Heart right ventricle (tissue), 16 donors: ENCODE data around the gene KCNG3. TPM values are rescaled to one million over a fixed set of nuclear protein-coding genes. Genes with fewer than 3 reads are reported as not detected.
A peak's percentile ranks its signal among the peaks of the same experiment; 100 is the strongest.

ENCODE experiments used
- ATAC-seq, 8 donors: fragments of 200-7000 bp; cut with Tn5 transposase; one replicate each; pipeline ENCODE4 v1.9.1; 2020; ENCODE audit warnings: mild to moderate bottlenecking in 8 of 8, moderate library complexity in 8 of 8, moderate number of reproducible peaks in 1 of 8
- DNase-seq, 2 donors: peaks; one replicate each; pipeline ENCODE4 v3.0.0-alpha.2; 2020
- H3K27ac ChIP-seq, 10 donors: fragments of 200-600 bp; sonication (generic) in 2 of 10; one replicate each; pipeline versions ENCODE4 v1.5.0 to v1.8.0; 2020 to 2022; ENCODE audit warnings: mild to moderate bottlenecking in 3 of 10
- H3K27me3 ChIP-seq, 7 donors: fragments of 200-600 bp; one replicate each; pipeline ENCODE4 v1.8.0; 2021 to 2022; ENCODE audit warnings: mild to moderate bottlenecking in 2 of 7
- H3K36me3 ChIP-seq, 9 donors: fragments of 200-600 bp; sonication (generic) in 1 of 9; one replicate each; pipeline versions ENCODE4 v1.5.0 to v1.8.0; 2020 to 2022; ENCODE audit warnings: mild to moderate bottlenecking in 2 of 9
- H3K4me1 ChIP-seq, 9 donors: fragments of 200-600 bp; sonication (generic) in 1 of 9; one replicate each; pipeline versions ENCODE4 v1.5.0 to v1.8.0; 2020 to 2022; ENCODE audit warnings: mild to moderate bottlenecking in 4 of 9
- H3K4me3 ChIP-seq, 10 donors: fragments of 200-600 bp; sonication (generic) in 2 of 10; one replicate each; pipeline versions ENCODE4 v1.5.0 to v1.8.0; 2020 to 2022; ENCODE audit warnings: mild to moderate bottlenecking in 7 of 10, moderate library complexity in 2 of 10
- H3K9me3 ChIP-seq, 11 donors: fragments of 200-600 bp in 10 of 11; sonication (generic) in 2 of 11; one replicate each; pipeline versions ENCODE4 v1.5.0 to v1.8.0; 2013 to 2022; ENCODE audit warnings: mild to moderate bottlenecking in 2 of 11, control low read depth in 1 of 11, moderate library complexity in 1 of 11
- CTCF ChIP-seq, 9 donors: fragments of 200-600 bp; sonication (generic) in 2 of 9; IDR thresholded peaks; one replicate each; pipeline versions ENCODE4 v1.5.0 to v1.8.0; 2021 to 2022; ENCODE audit warnings: antibody characterized with exemption in 9 of 9, mild to moderate bottlenecking in 5 of 9, moderate library complexity in 1 of 9
- WGBS, 2 donors: extraction: QIAGEN DNeasy Blood & Tissue Kit; methylation state at CpG; one replicate each; pipeline ENCODE4 v1.1.7; 2013; ENCODE audit warnings: inconsistent platforms in 1 of 2; 5-methylcytosine and 5-hydroxymethylcytosine counted together
- intact Hi-C, 10 donors: fragments of 100-400 bp; cut with DNase I; formaldehyde crosslinking; loops; one replicate each; pipeline versions ENCODE4 v1.11.1 to v1.14.2; 2022
- polyA plus RNA-seq, 2 donors: library from polyadenylated mRNA; stranded (reverse); fragments of 200-250 nt; gene quantifications; one replicate each; pipeline ENCODE4 v1.2.3, GENCODE V29; 2013
- total RNA-seq, 10 donors: library from RNA; stranded (reverse); fragmentation: NEBNext Ultra II Directional in 3 of 10; extraction: Animal tissue kit (Norgen Biotek cat#: 25700) in 3 of 10; gene quantifications; one replicate each; pipeline versions ENCODE4 v1.2.1 to v1.2.4, GENCODE V29; 2021 to 2023
- donor health status: Arrhythmogenic right ventricular cardiomyopathy.
- donor health status: ischemic (EF 13 %, LVEDD 7.1; RV severe dilation, severe dysfunction).
- donor health status: healthy with polysubstance abuse.
- donor health status: DM: no; HTN: yes; CAD: no.
- donor health status: DM: no; HTN: no; CAD: no.
- donor health status: ischemic (EF 25% LVEDD 6.9; RV normal size, moderate dysfunction).
- donor health status: ischemic (EF 25% LVEDD 5.7; RV mildly dilated, moderate dysfunction).
- donor health status: healthy.
- donor health status: DM: yes; HTN: yes; CAD: no.
- donor health status: Ischemic cardiomyopathy.
- donor health status: ischemic (EF 35%, LVEDD 5.7; RV mildly dilated, moderate dysfunction).
- donor health status: nonischemic (EF 11% LVEDD 7.7; RV severe dilation, severe dysfunction).
- donor health status: DM: yes; HTN: yes; CAD: no.
- donor health status: PGD.
- donor health status: ischemic (EF 29% LVEDD 5.4; RV normal size, mild dysfunction).
- donor health status: nonischemic (EF 23%, LVEDD 6.1; RV moderate dilation, normal function).

KCNG3 gene
- total and polyA plus RNA-seq, 12 donors, result not detected

DNA sequence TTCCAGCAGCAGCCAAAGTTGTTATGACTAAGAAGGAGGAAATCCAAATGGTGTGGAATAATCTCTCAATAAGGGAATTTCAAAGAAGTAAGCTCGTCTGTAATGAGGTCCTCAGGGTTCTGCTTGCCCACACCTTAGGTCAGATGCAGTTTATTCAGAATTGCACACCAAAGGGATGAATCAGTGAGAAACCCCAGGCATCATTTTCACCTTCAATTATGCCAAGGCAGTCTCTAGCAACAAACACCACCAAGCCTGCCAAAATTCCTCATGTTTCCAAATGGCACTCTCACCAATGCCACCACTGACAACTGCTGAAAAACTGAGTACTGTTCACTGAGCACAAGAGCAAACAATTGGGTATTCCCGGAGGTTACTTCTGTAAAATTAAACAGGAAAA, 43.6 kb downstream of the KCNG3 start:
- Histone ChIP-seq H3K9me3 (no peaks in the 10 kb centered on the region), H3K27me3 (peaks cover 0 to 6% (median 0%) of the 10 kb centered on the region in 7 donors), H3K36me3 (no peaks in the 10 kb centered on the region), H3K27ac (no peak overlapping the region), H3K4me1 (no peaks in the 10 kb centered on the region), H3K4me3 (no peak overlapping the region)
- DNase-seq (no peak), ATAC-seq (no peak)
- intact Hi-C loops, result no loop called here
- no peak for TF ChIP-seq CTCF (IDR thresholded peaks at IDR 0.05)
- WGBS, 2 donors, result 55 to 58% methylated on average over 2 of the region's 2 CpGs

DNA sequence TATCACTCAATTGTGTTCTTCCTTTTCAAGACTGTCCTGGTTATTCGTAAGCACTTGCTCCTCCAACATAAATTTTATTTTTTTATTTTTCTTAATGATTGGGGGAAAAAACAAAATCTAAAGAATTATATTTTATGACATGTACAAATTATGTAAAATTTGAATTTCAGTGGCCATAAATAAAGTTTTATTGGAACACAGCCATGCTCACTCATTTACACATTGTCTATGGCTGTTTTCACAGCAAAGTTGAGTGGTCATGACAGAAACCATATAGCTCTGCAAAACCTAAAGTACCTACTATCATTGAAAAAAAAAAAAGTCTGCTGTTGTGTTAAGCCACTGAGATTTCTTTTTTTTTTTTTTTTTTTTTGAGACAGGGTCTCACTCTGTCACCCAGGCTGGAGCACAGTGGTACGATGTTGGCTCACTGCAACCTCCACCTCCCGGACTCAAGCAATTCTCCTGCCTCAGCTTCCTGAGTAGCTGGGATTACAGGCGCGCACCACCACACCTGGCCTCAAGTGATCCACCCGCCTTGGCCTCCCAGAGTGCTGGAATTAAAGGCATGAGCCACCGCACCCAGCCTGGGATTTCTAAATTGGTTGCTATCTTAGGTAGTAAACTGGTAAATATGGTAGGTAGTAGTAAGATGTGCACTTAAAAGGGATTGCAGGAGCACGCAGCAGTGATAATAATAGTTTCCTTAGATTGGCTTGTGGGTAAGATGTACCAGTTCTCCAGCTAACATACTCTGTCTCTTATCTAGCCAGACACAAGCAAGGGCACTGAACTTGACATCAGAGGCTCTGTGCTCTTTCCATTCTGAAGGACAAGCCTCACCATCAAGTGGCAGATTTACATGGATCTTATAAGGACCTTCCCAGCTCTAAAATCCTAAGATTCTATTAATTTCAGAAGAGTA, 44.4 kb downstream of the KCNG3 start:
- Histone ChIP-seq H3K9me3 (no peaks in the 10 kb centered on the region), H3K4me3 (no peak overlapping the region), H3K4me1 (no peaks in the 10 kb centered on the region), H3K27ac (no peak overlapping the region), H3K36me3 (no peaks in the 10 kb centered on the region), H3K27me3 (peaks cover 0 to 6% (median 0%) of the 10 kb centered on the region in 7 donors)
- TF ChIP-seq CTCF (IDR thresholded peaks at IDR 0.05), result no peak
- no peak for DNase-seq
- 83 to 86% methylated on average over 8 of the region's 8 CpGs for WGBS, 2 donors
- peak in 2 of 8 donors; percentile 26 to 33 for ATAC-seq
- intact Hi-C loops, result no loop called here

DNA sequence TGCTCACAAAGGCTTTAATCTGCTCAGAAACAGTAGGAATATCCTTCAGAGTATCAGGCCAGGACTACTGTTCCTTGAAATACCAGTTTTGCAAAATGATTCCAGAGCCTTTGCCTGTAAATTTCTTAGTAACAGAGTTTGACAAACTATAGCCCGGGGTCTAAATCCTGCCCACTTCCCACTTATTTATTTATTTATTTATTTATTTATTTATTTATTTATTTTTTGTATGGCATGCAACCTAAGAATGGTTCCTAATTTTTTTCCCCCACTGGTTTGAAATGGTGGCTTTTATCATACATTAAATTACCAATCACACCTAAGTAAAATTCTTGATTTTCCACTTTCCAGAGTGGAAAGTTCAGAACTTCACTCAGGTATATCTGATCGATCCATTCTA, 45.6 kb downstream of the KCNG3 start:
- 85 to 96% methylated on average over 2 of the region's 2 CpGs for WGBS, 2 donors
- H3K36me3 ChIP-seq, result no peaks in the 10 kb centered on the region
- H3K4me3 ChIP-seq, result no peak overlapping the region
- intact Hi-C loops, result no loop called here
- H3K27me3 ChIP-seq, result peaks cover 0 to 13% (median 0%) of the 10 kb centered on the region in 7 donors
- no peak for TF ChIP-seq CTCF (IDR thresholded peaks at IDR 0.05)
- no peaks in the 10 kb centered on the region for H3K4me1 ChIP-seq
- ATAC-seq, result no peak
- no peak for DNase-seq
- H3K27ac ChIP-seq, result no peak overlapping the region
- no peaks in the 10 kb centered on the region for H3K9me3 ChIP-seq

DNA sequence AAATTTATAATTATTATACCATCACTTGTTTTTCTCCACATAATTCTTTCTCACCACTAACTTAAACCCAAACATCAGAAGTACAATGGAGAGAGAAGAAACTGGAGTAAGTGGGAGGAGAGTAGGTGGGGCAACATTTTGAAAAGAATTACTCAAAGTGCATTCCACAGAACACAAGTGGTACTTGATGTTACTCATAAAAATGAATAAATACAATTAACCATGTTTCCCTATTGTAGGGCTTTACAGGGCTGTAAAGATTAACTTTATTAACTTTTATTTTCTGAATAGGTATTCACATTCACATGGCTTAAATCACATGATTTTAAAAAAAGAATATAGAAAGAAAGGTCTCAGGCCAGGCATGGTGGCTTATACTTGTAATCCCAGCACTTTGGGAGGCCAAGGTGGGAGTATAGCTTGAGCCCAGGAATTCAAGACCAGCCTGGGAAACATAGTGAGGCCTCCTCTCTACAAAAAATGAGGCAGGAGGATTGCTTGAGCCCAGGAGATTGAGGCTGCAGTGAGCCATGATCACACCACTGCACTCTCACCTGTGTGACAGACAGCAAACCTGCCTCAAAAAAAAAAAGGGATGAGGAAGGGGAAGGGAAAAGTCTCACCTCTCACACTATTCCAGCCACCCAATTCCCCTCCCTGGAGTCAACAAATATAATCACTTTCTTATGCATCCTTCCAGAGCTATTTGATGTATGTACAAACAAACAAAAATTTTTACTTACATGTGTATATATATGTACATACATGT, 47.1 kb downstream of the KCNG3 start:
- Histone ChIP-seq H3K36me3 (no peaks in the 10 kb centered on the region), H3K27ac (no peak overlapping the region), H3K9me3 (no peaks in the 10 kb centered on the region), H3K27me3 (peaks cover 0 to 22% (median 0%) of the 10 kb centered on the region in 7 donors), H3K4me1 (no peaks in the 10 kb centered on the region), H3K4me3 (no peak overlapping the region)
- ATAC-seq (no peak), DNase-seq (no peak)
- intact Hi-C loops, result no loop called here
- TF ChIP-seq CTCF (IDR thresholded peaks at IDR 0.05), result no peak
